WI38 (cell line): ENCODE data around the gene CA5B.
"Not testable (repeated sequence)": the region's sequence is repeated elsewhere in the genome, so short reads cannot be mapped to it uniquely, and the experiment has no call there.

Experiments used
- H3K4me3 ChIP-seq: 2 replicates; pipeline ENCODE4 v1.5.1; 2011; ENCODE audit warnings: low read depth, mild to moderate bottlenecking, control low read depth, low read length
- TF ChIP-seq, protein P1 (sequence below): IDR thresholded peaks from 2 replicates; pipeline ENCODE4 v1.5.1; 2012; ENCODE audit warnings: low read depth, mild to moderate bottlenecking, control low read depth, low read length

Gene CA5B

DNA sequence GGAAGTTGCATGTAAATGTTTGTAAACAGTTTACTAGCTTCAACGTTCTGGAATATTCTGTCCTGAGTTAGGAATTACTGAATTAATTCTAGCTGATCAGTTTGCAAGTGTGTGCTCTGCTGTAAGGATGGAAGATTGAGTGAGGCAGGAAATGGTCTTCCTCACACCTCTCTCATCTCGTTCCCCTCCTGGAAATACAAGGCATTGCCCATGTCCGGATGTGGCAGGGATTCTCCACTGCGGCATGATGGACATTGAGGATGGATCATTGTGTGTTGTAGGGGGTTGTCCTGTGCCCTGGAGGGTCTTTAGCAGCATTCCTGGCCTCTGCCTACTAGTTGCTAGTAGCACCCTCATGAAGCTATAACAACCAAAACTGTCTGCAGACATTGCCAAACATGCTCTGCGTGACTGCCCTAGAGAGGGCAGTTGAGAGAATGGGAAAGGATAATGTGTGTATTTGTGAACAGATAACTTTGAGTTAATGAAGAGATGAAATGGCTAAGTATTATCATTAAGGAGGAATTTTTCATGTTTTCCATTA, 12.6 kb downstream of the CA5B start:
- TF ChIP-seq, protein P1, sequence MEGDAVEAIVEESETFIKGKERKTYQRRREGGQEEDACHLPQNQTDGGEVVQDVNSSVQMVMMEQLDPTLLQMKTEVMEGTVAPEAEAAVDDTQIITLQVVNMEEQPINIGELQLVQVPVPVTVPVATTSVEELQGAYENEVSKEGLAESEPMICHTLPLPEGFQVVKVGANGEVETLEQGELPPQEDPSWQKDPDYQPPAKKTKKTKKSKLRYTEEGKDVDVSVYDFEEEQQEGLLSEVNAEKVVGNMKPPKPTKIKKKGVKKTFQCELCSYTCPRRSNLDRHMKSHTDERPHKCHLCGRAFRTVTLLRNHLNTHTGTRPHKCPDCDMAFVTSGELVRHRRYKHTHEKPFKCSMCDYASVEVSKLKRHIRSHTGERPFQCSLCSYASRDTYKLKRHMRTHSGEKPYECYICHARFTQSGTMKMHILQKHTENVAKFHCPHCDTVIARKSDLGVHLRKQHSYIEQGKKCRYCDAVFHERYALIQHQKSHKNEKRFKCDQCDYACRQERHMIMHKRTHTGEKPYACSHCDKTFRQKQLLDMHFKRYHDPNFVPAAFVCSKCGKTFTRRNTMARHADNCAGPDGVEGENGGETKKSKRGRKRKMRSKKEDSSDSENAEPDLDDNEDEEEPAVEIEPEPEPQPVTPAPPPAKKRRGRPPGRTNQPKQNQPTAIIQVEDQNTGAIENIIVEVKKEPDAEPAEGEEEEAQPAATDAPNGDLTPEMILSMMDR = no peak
- H3K4me3 ChIP-seq = no peak overlapping the region

DNA sequence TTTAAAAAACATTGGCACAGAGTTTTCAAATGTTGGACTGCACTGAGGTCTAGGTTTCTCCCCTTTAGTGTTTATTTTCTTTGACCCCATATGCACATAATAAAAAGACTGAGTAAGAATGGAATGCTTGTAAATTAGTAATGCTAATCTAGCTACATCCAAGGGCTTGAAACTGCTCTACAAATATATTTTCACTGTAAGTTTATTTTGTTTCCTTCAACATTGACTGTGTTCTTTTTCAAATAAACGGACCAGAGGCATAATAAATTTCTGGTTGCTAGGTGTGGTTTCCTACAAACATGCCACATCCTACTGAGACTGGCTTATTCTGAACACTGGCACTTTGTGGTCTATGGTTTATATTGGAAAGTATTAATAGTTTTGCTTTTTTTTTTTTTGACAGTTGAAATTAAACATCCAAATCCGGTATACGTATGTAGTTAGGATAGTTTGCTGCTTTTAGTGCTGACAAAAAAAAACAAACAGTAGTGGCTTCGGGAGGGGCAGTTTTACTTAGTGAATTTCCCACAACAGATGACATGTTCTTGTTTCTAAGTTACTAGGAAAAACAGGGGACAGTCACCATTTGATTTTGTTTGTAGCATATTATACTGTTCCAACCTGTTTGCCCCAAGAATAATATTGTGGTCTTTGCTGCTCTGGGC, 13.2 kb downstream of the CA5B start:
- TF ChIP-seq, protein P1 = no peak

DNA sequence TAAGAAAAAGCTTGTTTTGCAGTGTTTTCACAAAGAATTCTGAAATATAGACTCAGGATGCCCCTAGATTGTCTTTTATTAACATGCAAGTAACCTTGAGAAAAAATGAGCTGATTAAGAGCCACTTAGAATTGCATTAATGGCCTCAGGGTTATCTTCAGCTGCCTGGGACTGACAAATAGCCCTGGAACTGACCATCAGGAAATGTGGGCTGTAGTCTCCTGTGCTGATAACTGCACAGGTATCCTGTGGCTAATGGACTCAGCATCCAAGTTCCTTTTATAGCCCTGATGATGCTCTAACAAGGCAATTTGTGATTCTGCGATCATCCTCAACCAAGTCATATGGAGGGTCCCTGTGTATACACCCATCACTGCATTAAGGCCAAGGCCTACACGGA, 17.0 kb downstream of the CA5B start:
- TF ChIP-seq, protein P1 = no peak
- no peak overlapping the region for H3K4me3 ChIP-seq

More for the DNA sequence above, 13.2 kb downstream of the CA5B start:
- H3K4me3 ChIP-seq = no peak overlapping the region

DNA sequence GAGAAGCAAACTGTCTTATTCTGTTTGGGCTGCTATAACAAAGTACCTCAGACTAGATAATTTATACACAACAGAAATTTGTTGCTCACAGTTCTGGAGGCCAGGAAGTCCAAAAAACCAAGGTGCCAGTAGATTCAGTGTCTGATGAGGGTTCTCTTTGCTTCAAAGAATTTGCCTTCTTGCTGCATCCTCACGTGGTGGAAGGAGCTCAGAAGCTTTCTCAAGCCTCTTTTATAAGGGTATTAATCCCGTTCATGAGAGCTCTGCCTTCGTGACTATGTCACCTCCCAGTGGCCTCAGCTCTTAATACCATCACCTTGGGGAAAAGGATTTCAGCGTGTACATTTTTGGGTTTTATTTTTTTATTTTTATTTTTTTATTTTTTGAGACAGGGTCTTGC, 20.1 kb downstream of the CA5B start:
- no peak overlapping the region for H3K4me3 ChIP-seq
- TF ChIP-seq, protein P1 = no peak

DNA sequence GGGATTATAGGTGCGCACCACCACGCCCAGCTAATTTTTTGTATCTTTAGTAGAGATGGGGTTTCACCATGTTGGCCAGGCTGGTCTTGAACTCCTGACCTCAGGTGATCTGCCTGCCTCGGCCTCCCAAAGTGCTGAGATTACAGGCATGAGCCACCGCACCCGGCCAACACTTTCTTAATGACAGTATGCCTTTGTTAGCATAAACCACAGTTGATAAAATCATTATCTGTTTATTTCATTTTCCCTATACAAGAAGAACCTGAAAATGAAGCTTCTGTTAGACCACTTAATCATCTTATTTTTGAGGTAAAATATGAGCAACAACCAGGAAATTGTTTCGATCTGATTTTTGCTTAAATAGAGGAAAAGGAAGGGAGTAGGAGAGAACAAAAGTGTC, 21.8 kb downstream of the CA5B start:
- H3K4me3 ChIP-seq = not testable (repeated sequence)

DNA sequence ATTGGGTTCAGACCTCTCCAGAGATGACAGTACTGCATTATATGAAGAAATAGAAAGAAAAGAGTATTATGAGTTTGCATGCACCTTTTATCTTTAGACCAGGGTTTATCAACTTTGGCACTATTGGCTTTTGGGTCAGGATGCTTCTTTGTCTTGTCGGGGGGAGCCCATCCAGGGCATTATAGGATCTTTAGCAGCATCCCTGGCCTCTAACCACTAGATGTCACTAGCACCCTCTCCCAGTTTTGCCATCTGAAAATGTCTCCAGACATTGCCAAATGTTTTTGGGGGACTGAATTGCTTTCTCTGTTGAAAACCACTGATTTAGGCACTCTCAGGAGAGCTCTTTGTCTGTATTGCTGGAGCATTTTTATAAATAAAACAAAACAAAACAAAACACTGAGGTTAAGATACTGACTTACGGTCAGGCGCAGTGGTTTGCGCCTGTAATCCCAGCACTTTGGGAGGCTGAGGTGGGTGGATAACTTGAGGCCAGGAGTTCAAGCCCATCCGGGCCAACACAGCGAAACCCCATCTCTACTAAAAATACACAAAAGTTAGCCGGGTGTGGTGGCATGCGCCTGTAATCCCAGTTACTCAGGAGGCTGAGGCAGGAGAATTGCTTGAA, 23.6 kb downstream of the CA5B start:
- H3K4me3 ChIP-seq = no peak overlapping the region
- TF ChIP-seq, protein P1 = peak; percentile 88

DNA sequence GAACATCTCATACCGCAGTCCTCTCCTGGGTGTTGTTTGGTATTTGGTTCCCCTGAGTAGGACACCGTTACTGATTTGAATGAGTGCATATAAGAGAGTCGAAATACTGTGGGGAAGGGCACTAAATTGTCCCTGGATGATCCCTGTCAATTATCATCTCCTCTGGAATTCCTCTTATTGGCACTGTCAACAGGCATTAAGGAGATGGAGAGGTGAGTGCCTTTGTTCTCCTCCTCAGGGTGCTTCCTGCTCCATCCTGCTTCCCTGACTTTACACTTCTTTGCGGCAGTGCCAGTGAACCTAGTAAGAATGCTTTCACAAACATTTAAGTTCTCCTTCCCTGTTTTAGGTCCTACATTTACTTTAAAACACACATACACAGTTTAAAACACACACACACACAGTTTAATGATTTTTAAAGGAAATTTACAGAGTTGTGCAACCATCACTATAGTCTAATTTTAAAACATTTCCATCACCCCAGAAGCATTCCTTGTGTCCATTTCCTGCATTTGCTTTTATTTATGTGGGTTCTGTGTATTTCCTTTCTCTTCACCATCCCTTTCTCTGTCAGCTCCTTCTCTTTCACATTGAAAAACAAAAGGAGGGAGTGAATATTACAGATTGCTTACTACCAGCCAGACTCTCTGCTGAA, 31.4 kb downstream of the CA5B start:
- TF ChIP-seq, protein P1 = no peak
- no peak overlapping the region for H3K4me3 ChIP-seq
